ENCODE data around the gene MTFR1L.

GRCh38 chr1:25878690-25879089 lies 58.9 kb downstream of the MTFR1L start:
- TF ChIP-seq POLR2A (IDR thresholded peaks at IDR 0.05), result no peak
- TF ChIP-seq CTCF (IDR thresholded peaks at IDR 0.05), result no peak

All from vagina (tissue), 2 donors.